Right atrium auricular region (tissue), 2 donors: ENCODE data around the gene C1orf122. TPM values are rescaled to one million over a fixed set of nuclear protein-coding genes. Genes with fewer than 3 reads are reported as not detected.

Experiments
- DNase-seq: peaks from one replicate; pipeline ENCODE4 v3.0.0-alpha.2; 2019; ENCODE audit warnings: low spot score
- H3K27ac ChIP-seq, 2 donors: fragments of 200-600 bp; sonication (generic); 1 replicate in 1 of 2; 2 replicates in 1 of 2; pipeline ENCODE4 v1.5.1; 2016 to 2019
- H3K27me3 ChIP-seq, 2 donors: fragments of 200-600 bp; sonication (generic); one replicate each; pipeline versions ENCODE4 v1.5.1 to v1.6.0; 2017 to 2019
- H3K36me3 ChIP-seq: fragments of 200-600 bp; sonication (generic); one replicate; pipeline ENCODE4 v1.5.1; 2016
- H3K4me1 ChIP-seq, 2 donors: fragments of 200-600 bp; sonication (generic); one replicate each; pipeline versions ENCODE4 v1.5.1 to v1.6.0; 2017 to 2019
- H3K4me3 ChIP-seq, 2 donors: fragments of 200-600 bp; sonication (generic); 1 replicate in 1 of 2; 2 replicates in 1 of 2; pipeline ENCODE4 v1.5.1; 2017 to 2019; ENCODE audit warnings: mild to moderate bottlenecking in 1 of 2, moderate library complexity in 1 of 2
- H3K9me3 ChIP-seq, 2 donors: fragments of 200-600 bp; sonication (generic); one replicate each; pipeline ENCODE4 v1.5.1; 2019
- CTCF ChIP-seq, 2 donors: fragments of 200-600 bp; sonication (generic); IDR thresholded peaks; one replicate each; pipeline ENCODE4 v1.5.1; 2019; ENCODE audit warnings: antibody characterized with exemption in 2 of 2
- total RNA-seq, 2 donors: library from RNA; depleted of rRNA; stranded (reverse); fragments of >200 nt; gene quantifications; one replicate each; pipeline ENCODE4 v1.1.0, GENCODE V29; 2016

Gene C1orf122
- 10 to 100 TPM; 71.5 to 89.3 TPM for total RNA-seq

- H3K36me3 ChIP-seq: peaks cover 38% of the 10 kb centered on the region
- peaks cover 0 to 23% of the 10 kb centered on the region in 2 donors for H3K4me1 ChIP-seq
- H3K4me3 ChIP-seq: peak within 1 kb of the TSS; percentile 87 to 88
- H3K9me3 ChIP-seq: no peaks in the 10 kb centered on the region
- H3K27me3 ChIP-seq: no peaks in the 10 kb centered on the region
- peak; percentile 94 for DNase-seq
- H3K27ac ChIP-seq: peak within 1 kb of the TSS; percentile 93 to 96
- no peak for TF ChIP-seq CTCF (IDR thresholded peaks at IDR 0.05)
Measured at GRCh38 chr1:37807555-37808368, at the start of gene C1orf122, which contains the start of gene YRDC. C1orf122 (plus strand) TSS chr1:37807790; CDS start chr1:37808405, 615 bp downstream. YRDC (minus strand) TSS chr1:37808208; CDS start chr1:37808180, 28 bp downstream.

GRCh38 chr1:37759451-37759850 is 48.1 kb upstream of the C1orf122 start:
- peaks cover 0 to 6% of the 10 kb centered on the region in 2 donors for H3K27me3 ChIP-seq
- H3K27ac ChIP-seq: no peak overlapping the region
- no peaks in the 10 kb centered on the region for H3K36me3 ChIP-seq
- H3K4me3 ChIP-seq: no peak overlapping the region
- H3K4me1 ChIP-seq: no peaks in the 10 kb centered on the region
- DNase-seq: no peak
- no peaks in the 10 kb centered on the region for H3K9me3 ChIP-seq
- no peak for TF ChIP-seq CTCF (IDR thresholded peaks at IDR 0.05)

- Histone ChIP-seq H3K9me3 (no peaks in the 10 kb centered on the region), H3K27me3 (peaks cover 3 to 25% of the 10 kb centered on the region in 2 donors), H3K36me3 (no peaks in the 10 kb centered on the region), H3K4me3 (no peak overlapping the region), H3K27ac (no peak overlapping the region), H3K4me1 (peaks cover 0 to 4% of the 10 kb centered on the region in 2 donors)
- DNase-seq: no peak
- TF ChIP-seq CTCF (IDR thresholded peaks at IDR 0.05): no peak
Measured at GRCh38 chr1:37761416-37762095, 46.0 kb upstream of the C1orf122 start.

- no peaks in the 10 kb centered on the region for H3K9me3 ChIP-seq
- H3K36me3 ChIP-seq: no peaks in the 10 kb centered on the region
- H3K4me3 ChIP-seq: no peak overlapping the region
- peaks cover 0 to 4% of the 10 kb centered on the region in 2 donors for H3K4me1 ChIP-seq
- H3K27ac ChIP-seq: no peak overlapping the region
- no peak for TF ChIP-seq CTCF (IDR thresholded peaks at IDR 0.05)
- peaks cover 3 to 27% of the 10 kb centered on the region in 2 donors for H3K27me3 ChIP-seq
- no peak for DNase-seq
Measured at GRCh38 chr1:37762516-37762915, 45.1 kb upstream of the C1orf122 start.

- no peaks in the 10 kb centered on the region for H3K9me3 ChIP-seq
Measured at GRCh38 chr1:37763791-37764413, 43.7 kb upstream of the C1orf122 start.

More at GRCh38 chr1:37763791-37764413, 43.7 kb upstream of the C1orf122 start:
- H3K4me3 ChIP-seq: no peak overlapping the region
- no peak for DNase-seq
- TF ChIP-seq CTCF (IDR thresholded peaks at IDR 0.05): no peak
- H3K36me3 ChIP-seq: no peaks in the 10 kb centered on the region
- H3K4me1 ChIP-seq: peaks cover 0 to 4% of the 10 kb centered on the region in 2 donors
- no peak overlapping the region for H3K27ac ChIP-seq
- H3K27me3 ChIP-seq: peaks cover 3 to 27% of the 10 kb centered on the region in 2 donors
